HCT116 (cell line): Measurements from ENCODE around the gene DOHH. TPM values are rescaled to one million over a fixed set of nuclear protein-coding genes. Genes with fewer than 3 reads are reported as not detected.
A peak's percentile ranks its signal among the peaks of the same experiment; 100 is the strongest.

Source experiments
- ATAC-seq: fragments of 200-7000 bp; cut with Tn5 transposase; 2 replicates; pipeline ENCODE4 v1.9.1; 2020; ENCODE audit warnings: mild to moderate bottlenecking, moderate library complexity
- BruUV-seq: library from RNA; stranded (reverse); fragments of 400-500 nt; replicated peaks from 2 replicates; lab custom pipeline; 2021; lab: Mats Ljungman, UMichigan
- CTCF ChIA-PET: fragments of 300-600 bp; sonication (Branson Sonifier 250); formaldehyde crosslinking; loops from one replicate; lab custom pipeline; 2021; ENCODE audit warnings: antibody characterized with exemption; lab: Charles Lee
- POLR2A ChIA-PET: fragments of 300-600, 350-600 bp; sonication (Branson Sonifier 250); formaldehyde crosslinking; loops from one replicate; lab custom pipeline; 2021; ENCODE audit warnings: antibody characterized with exemption; lab: Charles Lee
- RAD21 ChIA-PET, 2 experiments: fragments of 300-600 bp; sonication (Branson Sonifier 250); formaldehyde crosslinking; loops; one replicate each; lab custom pipeline; 2023; ENCODE audit warnings: low total read pairs in 2 of 2; ENCODE audit not compliant: uncharacterized antibody in 2 of 2, unreplicated experiment in 2 of 2, low non-redundant PET in 1 of 2; lab: Charles Lee
- DNase-seq: peaks from one replicate; pipeline ENCODE4 v3.0.0-alpha.2; 2010; ENCODE audit warnings: low read depth, low spot score
- H2AFZ ChIP-seq: fragments of 200-600 bp; shearing (Covaris generic), sonication (generic); 2 replicates; pipeline ENCODE4 v1.6.1; 2017; ENCODE audit warnings: low read depth, mixed run types, mixed read lengths, antibody characterized with exemption, low read length; ENCODE audit not compliant: poor library complexity, severe bottlenecking
- H3K27ac ChIP-seq: 2 replicates; pipeline ENCODE4 v1.5.1; 2012; ENCODE audit warnings: low read depth, low read length
- H3K27me3 ChIP-seq: fragments of 200-600 bp; sonication (generic); 2 replicates; pipeline ENCODE4 v1.6.1; 2016; ENCODE audit warnings: mixed run types, low read length, mixed read lengths; ENCODE audit not compliant: insufficient read depth
- H3K36me3 ChIP-seq, 2 experiments: fragments of 200-500 bp in 1 of 2; fragments of 200-600 bp in 1 of 2; sonication (Bioruptor generic) in 1 of 2; sonication (generic) in 1 of 2; 2 replicates each; pipeline versions ENCODE4 v1.5.1 to v1.6.1; 2014 to 2016; ENCODE audit warnings: low read length in 2 of 2, inconsistent platforms in 1 of 2, mixed read lengths in 1 of 2, mixed run types in 1 of 2; ENCODE audit not compliant: insufficient read depth in 2 of 2, control insufficient read depth in 1 of 2
- H3K4me1 ChIP-seq, 2 experiments: fragments of 200-600 bp in 1 of 2; sonication (generic) in 1 of 2; 2 replicates each; pipeline versions ENCODE4 v1.5.1 to v1.6.1; 2012 to 2017; ENCODE audit warnings: low read length in 2 of 2, inconsistent platforms in 1 of 2, mild to moderate bottlenecking in 1 of 2, mixed read lengths in 1 of 2, mixed run types in 1 of 2, moderate library complexity in 1 of 2; ENCODE audit not compliant: insufficient read depth in 2 of 2, control insufficient read depth in 1 of 2
- H3K4me2 ChIP-seq: fragments of 200-600 bp; sonication (generic); 2 replicates; pipeline ENCODE4 v1.6.1; 2017; ENCODE audit warnings: mixed run types, low read length, mixed read lengths
- H3K4me3 ChIP-seq, 2 experiments: fragments of 200-600 bp in 1 of 2; sonication (generic) in 1 of 2; replicated peaks in 1 of 2; 2 replicates each; pipeline ENCODE4 v1.5.1; 2011 to 2016; ENCODE audit warnings: low read length in 2 of 2, control low read depth in 1 of 2, low read depth in 1 of 2, mild to moderate bottlenecking in 1 of 2, mixed read lengths in 1 of 2, mixed run types in 1 of 2
- H3K79me2 ChIP-seq: fragments of 200-600 bp; sonication (generic); 2 replicates; pipeline ENCODE4 v1.6.1; 2017; ENCODE audit warnings: mild to moderate bottlenecking, mixed run types, low read length, moderate library complexity, mixed read lengths; ENCODE audit not compliant: insufficient read depth
- H3K9ac ChIP-seq: fragments of 200-600 bp; sonication (generic); 2 replicates; pipeline ENCODE4 v1.6.1; 2016; ENCODE audit warnings: low read length, mixed read lengths
- H3K9me2 ChIP-seq: fragments of 200-600 bp; sonication (generic), shearing (Covaris generic); 2 replicates; pipeline ENCODE4 v1.6.1; 2017; ENCODE audit warnings: mixed run types, mild to moderate bottlenecking, moderate library complexity; ENCODE audit not compliant: insufficient read depth
- H3K9me3 ChIP-seq, 2 experiments: fragments of 200-500 bp in 1 of 2; fragments of 200-600 bp in 1 of 2; sonication (Bioruptor generic) in 1 of 2; sonication (generic) in 1 of 2; 2 replicates each; pipeline ENCODE4 v1.6.1; 2014 to 2017; ENCODE audit warnings: low read length in 2 of 2, mixed read lengths in 2 of 2, inconsistent platforms in 1 of 2, low read depth in 1 of 2, mild to moderate bottlenecking in 1 of 2, mixed run types in 1 of 2, moderate library complexity in 1 of 2; ENCODE audit not compliant: control insufficient read depth in 1 of 2, insufficient read depth in 1 of 2
- H4K20me1 ChIP-seq: fragments of 200-600 bp; sonication (generic), shearing (Covaris generic); 2 replicates; pipeline ENCODE4 v1.6.1; 2017; ENCODE audit warnings: mixed run types, mild to moderate bottlenecking, moderate library complexity; ENCODE audit not compliant: insufficient read depth
- CBX3 ChIP-seq: IDR thresholded peaks from 2 replicates; pipeline ENCODE4 v1.6.1; 2012; ENCODE audit warnings: low read depth
- CEBPB ChIP-seq: IDR thresholded peaks from 2 replicates; pipeline ENCODE4 v1.6.1; 2012; ENCODE audit warnings: low read depth
- EGR1 ChIP-seq: IDR thresholded peaks from 2 replicates; pipeline ENCODE4 v1.6.1; 2012; ENCODE audit warnings: low read depth
- ELF1 ChIP-seq: IDR thresholded peaks from 2 replicates; pipeline ENCODE4 v1.6.1; 2012; ENCODE audit warnings: low read depth, borderline replicate concordance
- EZH2phosphoT487 ChIP-seq: fragments of 200-600 bp; IDR thresholded peaks from 2 replicates; pipeline ENCODE4 v1.6.1; 2018; ENCODE audit warnings: antibody characterized with exemption, borderline replicate concordance
- FOSL1 ChIP-seq: IDR thresholded peaks from 2 replicates; pipeline ENCODE4 v1.6.1; 2012; ENCODE audit warnings: low read depth
- JUND ChIP-seq: IDR thresholded peaks from 2 replicates; pipeline ENCODE4 v1.6.1; 2012
- POLR2A ChIP-seq: IDR thresholded peaks from 2 replicates; pipeline ENCODE4 v1.7.0; 2011; ENCODE audit warnings: borderline replicate concordance; ENCODE audit not compliant: insufficient read depth, insufficient read length; ENCODE audit errors: extremely low read depth
- RAD21 ChIP-seq: IDR thresholded peaks from 2 replicates; pipeline ENCODE4 v1.6.1; 2012; ENCODE audit warnings: low read depth, mild to moderate bottlenecking
- SIN3A ChIP-seq: IDR thresholded peaks from 2 replicates; pipeline ENCODE4 v1.6.1; 2012; ENCODE audit warnings: low read depth
- SP1 ChIP-seq: IDR thresholded peaks from 2 replicates; pipeline ENCODE4 v1.6.1; 2012; ENCODE audit warnings: low read depth
- SRF ChIP-seq: IDR thresholded peaks from 2 replicates; pipeline ENCODE4 v1.6.1; 2012; ENCODE audit warnings: low read depth
- TCF7L2 ChIP-seq: IDR thresholded peaks from 2 replicates; pipeline ENCODE4 v1.7.0; 2011; ENCODE audit warnings: borderline replicate concordance, inconsistent platforms; ENCODE audit not compliant: insufficient read depth, insufficient read length; ENCODE audit errors: extremely low read depth
- ZFX ChIP-seq: fragments of 450-650 bp; IDR thresholded peaks from 2 replicates; pipeline ENCODE4 v1.6.1; 2017
- ZNF274 ChIP-seq: fragments of 200-500 bp; sonication (Bioruptor generic); IDR thresholded peaks from 2 replicates; pipeline ENCODE4 v1.6.1; 2014; ENCODE audit warnings: mild to moderate bottlenecking, low read depth, low read length, inconsistent platforms
- intact Hi-C: fragments of 100-400 bp; cut with micrococcal nuclease; formaldehyde crosslinking; loops from 2 replicates; pipeline ENCODE4 v1.10.0; 2022
- total RNA-seq: library from RNA; stranded (reverse); gene quantifications from one replicate; pipeline ENCODE4 v1.2.1, GENCODE V29; 2021; ENCODE audit not compliant: unreplicated experiment
- TF ChIP-seq, protein P1 (sequence below): IDR thresholded peaks from 2 replicates; pipeline ENCODE4 v1.6.1; 2012
- TF ChIP-seq, protein P2 (sequence below), 3 experiments: fragments of 200-600 bp in 1 of 3; sonication (generic) in 1 of 3; IDR thresholded peaks in 2 of 3; conservative IDR thresholded peaks in 1 of 3; 2 replicates each; pipeline ENCODE4 v1.5.1; 2012 to 2017; ENCODE audit warnings: low read depth in 2 of 3, low read length in 2 of 3, antibody characterized with exemption in 1 of 3, borderline replicate concordance in 1 of 3, control low read depth in 1 of 3, mild to moderate bottlenecking in 1 of 3, mixed read lengths in 1 of 3, mixed run types in 1 of 3, moderate library complexity in 1 of 3; ENCODE audit not compliant: insufficient read depth in 1 of 3
- TF ChIP-seq, protein P3 (sequence below): IDR thresholded peaks from 2 replicates; pipeline ENCODE4 v1.6.1; 2012
- TF ChIP-seq, protein P4 (sequence below): IDR thresholded peaks from 2 replicates; pipeline ENCODE4 v1.6.1; 2011; ENCODE audit warnings: mild to moderate bottlenecking, low read length, moderate library complexity; ENCODE audit not compliant: insufficient replicate concordance; ENCODE audit errors: extremely low read depth
- TF ChIP-seq, protein P5 (sequence below): IDR thresholded peaks from 2 replicates; pipeline ENCODE4 v1.6.1; 2012; ENCODE audit warnings: low read depth

DOHH gene
- total RNA-seq, 1 experiment from 2014 or later, result 20.9 TPM

DNA sequence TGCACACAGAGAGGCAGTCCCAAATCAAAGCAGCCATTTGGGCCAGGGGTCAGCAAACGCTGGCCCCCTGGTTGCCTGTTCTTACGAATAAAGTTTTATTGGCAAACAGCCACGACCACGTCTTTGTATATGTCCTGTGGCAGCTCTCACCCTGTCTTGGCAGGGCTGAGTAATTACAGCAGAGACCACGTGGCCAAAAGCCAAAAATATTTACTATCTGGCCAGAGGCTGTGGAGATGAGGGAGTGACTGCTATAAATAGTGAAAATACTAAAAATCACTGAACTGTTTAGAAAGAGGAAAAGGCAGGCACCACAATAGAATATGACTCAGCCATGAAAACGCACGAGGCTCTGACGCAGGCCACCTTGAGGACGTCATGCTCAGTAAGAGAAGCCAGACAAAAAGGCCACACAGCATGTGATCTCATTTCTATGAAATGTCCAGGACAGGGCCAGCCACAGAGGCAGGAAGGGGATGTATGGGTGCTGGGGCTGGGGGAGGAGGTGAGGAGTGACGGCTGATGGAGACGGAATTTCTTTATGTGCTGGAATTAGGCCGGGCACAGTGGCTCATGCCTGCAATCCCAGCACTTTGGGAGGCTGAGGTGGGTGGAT is 49.6 kb downstream of the DOHH start:
- Histone ChIP-seq H3K9me3 (no peaks in the 10 kb centered on the region), H3K9me2 (no peaks in the 10 kb centered on the region), H3K36me3 (peaks cover 13 to 52% of the 10 kb centered on the region in 2 experiments), H2AFZ (no peak overlapping the region), H3K27me3 (no peaks in the 10 kb centered on the region), H3K4me3 (no peak overlapping the region), H3K79me2 (peaks cover 16% of the 10 kb centered on the region; the same call in 1 of the 2 replicates), H4K20me1 (peaks cover 3% of the 10 kb centered on the region; the same call in 1 of the 2 replicates), H3K4me1 (peaks cover 0 to 5% of the 10 kb centered on the region in 2 experiments; a peak in 1 of 4 replicates), H3K9ac (no peak overlapping the region), H3K27ac (0 out of 2 replicates have a peak overlapping the region, but pooled peaks have one; percentile 8), H3K4me2 (no peak overlapping the region)
- intact Hi-C loops, result no loop called here
- POLR2A ChIA-PET, result interaction anchor here (0.7 kb wide), 1 partner anchor 8 kb away, joined by 3 read pairs; no protein-coding TSS in a partner anchor
- no peak for DNase-seq
- no TSS peak for BruUV-seq
- ATAC-seq, result peak; percentile 29
- CTCF ChIA-PET, result no interaction called here
- TF ChIP-seq CBX3, result no peak
- TF ChIP-seq JUND, result no peak
- no peak for TF ChIP-seq ELF1
- TF ChIP-seq, protein P1, sequence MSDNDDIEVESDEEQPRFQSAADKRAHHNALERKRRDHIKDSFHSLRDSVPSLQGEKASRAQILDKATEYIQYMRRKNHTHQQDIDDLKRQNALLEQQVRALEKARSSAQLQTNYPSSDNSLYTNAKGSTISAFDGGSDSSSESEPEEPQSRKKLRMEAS, result no peak
- TF ChIP-seq, protein P2, sequence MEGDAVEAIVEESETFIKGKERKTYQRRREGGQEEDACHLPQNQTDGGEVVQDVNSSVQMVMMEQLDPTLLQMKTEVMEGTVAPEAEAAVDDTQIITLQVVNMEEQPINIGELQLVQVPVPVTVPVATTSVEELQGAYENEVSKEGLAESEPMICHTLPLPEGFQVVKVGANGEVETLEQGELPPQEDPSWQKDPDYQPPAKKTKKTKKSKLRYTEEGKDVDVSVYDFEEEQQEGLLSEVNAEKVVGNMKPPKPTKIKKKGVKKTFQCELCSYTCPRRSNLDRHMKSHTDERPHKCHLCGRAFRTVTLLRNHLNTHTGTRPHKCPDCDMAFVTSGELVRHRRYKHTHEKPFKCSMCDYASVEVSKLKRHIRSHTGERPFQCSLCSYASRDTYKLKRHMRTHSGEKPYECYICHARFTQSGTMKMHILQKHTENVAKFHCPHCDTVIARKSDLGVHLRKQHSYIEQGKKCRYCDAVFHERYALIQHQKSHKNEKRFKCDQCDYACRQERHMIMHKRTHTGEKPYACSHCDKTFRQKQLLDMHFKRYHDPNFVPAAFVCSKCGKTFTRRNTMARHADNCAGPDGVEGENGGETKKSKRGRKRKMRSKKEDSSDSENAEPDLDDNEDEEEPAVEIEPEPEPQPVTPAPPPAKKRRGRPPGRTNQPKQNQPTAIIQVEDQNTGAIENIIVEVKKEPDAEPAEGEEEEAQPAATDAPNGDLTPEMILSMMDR (IDR thresholded peaks at IDR 0.05 in 2 of 3, conservative IDR thresholded peaks at IDR 0.05 in 1 of 3; ENCODE audit: borderline replicate concordance in 1 of 3, insufficient read depth in 1 of 3, low read depth in 2 of 3, low read length in 2 of 3), result no peak
- no peak for TF ChIP-seq SP1
- TF ChIP-seq, protein P3, sequence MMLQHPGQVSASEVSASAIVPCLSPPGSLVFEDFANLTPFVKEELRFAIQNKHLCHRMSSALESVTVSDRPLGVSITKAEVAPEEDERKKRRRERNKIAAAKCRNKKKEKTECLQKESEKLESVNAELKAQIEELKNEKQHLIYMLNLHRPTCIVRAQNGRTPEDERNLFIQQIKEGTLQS, result no peak
- TF ChIP-seq SRF, result no peak
- TF ChIP-seq SIN3A, result no peak
- TF ChIP-seq TCF7L2, result no peak
- TF ChIP-seq CEBPB, result no peak
- TF ChIP-seq ZFX, result no peak
- no peak for TF ChIP-seq FOSL1
- no peak for TF ChIP-seq EGR1
- no peak for TF ChIP-seq RAD21
- no peak for TF ChIP-seq POLR2A
- TF ChIP-seq, protein P4, sequence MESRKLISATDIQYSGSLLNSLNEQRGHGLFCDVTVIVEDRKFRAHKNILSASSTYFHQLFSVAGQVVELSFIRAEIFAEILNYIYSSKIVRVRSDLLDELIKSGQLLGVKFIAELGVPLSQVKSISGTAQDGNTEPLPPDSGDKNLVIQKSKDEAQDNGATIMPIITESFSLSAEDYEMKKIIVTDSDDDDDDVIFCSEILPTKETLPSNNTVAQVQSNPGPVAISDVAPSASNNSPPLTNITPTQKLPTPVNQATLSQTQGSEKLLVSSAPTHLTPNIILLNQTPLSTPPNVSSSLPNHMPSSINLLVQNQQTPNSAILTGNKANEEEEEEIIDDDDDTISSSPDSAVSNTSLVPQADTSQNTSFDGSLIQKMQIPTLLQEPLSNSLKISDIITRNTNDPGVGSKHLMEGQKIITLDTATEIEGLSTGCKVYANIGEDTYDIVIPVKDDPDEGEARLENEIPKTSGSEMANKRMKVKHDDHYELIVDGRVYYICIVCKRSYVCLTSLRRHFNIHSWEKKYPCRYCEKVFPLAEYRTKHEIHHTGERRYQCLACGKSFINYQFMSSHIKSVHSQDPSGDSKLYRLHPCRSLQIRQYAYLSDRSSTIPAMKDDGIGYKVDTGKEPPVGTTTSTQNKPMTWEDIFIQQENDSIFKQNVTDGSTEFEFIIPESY, result no peak
- no peak for TF ChIP-seq EZH2phosphoT487
- TF ChIP-seq, protein P5, sequence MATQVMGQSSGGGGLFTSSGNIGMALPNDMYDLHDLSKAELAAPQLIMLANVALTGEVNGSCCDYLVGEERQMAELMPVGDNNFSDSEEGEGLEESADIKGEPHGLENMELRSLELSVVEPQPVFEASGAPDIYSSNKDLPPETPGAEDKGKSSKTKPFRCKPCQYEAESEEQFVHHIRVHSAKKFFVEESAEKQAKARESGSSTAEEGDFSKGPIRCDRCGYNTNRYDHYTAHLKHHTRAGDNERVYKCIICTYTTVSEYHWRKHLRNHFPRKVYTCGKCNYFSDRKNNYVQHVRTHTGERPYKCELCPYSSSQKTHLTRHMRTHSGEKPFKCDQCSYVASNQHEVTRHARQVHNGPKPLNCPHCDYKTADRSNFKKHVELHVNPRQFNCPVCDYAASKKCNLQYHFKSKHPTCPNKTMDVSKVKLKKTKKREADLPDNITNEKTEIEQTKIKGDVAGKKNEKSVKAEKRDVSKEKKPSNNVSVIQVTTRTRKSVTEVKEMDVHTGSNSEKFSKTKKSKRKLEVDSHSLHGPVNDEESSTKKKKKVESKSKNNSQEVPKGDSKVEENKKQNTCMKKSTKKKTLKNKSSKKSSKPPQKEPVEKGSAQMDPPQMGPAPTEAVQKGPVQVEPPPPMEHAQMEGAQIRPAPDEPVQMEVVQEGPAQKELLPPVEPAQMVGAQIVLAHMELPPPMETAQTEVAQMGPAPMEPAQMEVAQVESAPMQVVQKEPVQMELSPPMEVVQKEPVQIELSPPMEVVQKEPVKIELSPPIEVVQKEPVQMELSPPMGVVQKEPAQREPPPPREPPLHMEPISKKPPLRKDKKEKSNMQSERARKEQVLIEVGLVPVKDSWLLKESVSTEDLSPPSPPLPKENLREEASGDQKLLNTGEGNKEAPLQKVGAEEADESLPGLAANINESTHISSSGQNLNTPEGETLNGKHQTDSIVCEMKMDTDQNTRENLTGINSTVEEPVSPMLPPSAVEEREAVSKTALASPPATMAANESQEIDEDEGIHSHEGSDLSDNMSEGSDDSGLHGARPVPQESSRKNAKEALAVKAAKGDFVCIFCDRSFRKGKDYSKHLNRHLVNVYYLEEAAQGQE, result no peak
- no peak for TF ChIP-seq ZNF274
- RAD21 ChIA-PET, result no interaction called here
